Islet precursor cell (in vitro differentiated cells): ENCODE data around the gene KLB.
"Not testable (repeated sequence)": the region's sequence is repeated elsewhere in the genome, so short reads cannot be mapped to it uniquely, and the experiment has no call there.

Experiments used
- DNase-seq: peaks from one replicate; pipeline ENCODE4 v3.0.0-alpha.2; 2018

KLB gene

DNA sequence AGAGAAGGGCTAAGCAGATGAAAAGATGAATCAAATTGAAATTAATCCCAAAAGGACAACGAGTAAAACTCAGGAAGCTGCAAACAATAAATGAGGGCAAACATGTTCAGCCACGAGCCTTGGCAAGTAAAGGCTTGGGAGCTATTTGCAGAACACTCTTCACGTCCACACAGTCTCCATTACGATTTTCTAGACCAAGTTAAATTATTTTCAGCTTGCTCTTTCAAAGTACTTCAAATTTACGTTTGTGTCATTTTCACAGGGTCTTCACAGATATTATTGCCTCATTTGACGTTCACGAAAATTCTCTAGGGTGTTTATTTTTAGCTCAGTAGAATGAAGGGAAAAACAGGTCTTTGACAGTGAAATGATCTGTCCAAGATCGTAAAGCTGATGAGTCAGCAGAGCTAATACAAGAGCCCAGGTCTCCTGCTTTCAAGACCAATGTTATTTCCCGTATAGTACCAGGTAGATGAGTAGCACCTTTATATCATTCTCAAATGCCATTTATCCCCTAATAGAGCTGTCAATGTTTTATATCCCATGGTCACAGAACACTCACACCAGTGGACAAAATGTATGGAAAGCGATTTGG lies 20.9 kb downstream of the KLB start:
- DNase-seq, result no peak

DNA sequence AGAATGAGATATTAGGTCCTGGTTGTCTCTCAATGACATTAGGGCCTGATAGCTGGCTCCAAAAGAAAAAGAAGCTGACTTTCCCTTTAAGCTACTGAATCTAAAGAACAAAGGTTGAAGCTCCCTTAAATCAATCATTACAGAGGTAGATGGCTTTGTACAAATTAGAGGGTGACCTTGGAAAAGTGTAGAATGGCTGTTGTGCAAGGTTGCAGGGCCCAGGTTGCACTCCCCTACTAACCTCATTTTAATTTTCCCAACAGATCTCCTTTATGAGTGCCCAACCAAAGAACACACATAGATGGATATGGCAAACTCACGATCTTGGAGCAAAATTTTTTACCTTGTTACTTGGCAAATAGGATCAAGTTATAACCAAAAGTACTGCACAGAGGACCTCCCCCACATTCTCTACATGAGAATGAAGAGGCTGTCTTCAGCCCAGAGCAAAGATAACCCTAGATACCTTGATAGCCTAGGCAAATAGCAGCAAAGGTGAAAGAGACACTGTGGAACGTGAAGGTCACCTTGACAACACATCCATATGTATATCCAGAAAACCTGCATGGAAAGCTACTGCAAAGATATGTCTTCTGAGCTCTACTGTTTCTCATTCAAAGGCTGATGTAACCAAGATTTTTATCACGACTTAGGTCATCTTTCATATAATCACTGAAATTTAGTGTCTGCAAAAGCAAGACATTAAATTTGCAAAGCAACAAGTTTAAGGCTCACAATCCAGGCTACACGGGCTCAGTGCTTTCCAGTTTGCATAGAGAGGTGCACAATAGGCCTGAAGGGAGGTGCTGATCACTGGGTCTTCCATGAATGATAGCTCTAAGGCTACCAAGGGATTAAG lies 23.0 kb downstream of the KLB start:
- no peak for DNase-seq

DNA sequence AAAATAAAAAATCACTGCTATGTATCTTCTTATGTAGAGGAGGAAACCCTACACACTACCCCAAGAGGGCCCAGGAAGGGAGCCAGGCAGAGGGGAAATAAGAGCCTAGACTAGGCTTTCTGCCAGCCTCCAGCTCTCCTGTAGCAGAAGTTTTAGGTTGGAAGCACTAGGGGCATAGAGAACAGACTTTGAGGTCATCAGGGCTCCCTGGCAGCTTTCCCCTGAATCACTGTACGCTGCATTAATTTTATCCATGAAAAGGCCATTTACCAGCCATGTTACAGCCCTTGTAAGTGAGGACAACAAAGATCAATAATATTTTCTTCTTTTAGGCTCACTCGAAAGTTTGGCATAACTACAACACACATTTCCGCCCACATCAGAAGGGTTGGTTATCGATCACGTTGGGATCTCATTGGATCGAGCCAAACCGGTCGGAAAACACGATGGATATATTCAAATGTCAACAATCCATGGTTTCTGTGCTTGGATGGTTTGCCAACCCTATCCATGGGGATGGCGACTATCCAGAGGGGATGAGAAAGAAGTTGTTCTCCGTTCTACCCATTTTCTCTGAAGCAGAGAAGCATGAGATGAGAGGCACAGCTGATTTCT lies 27.3 kb downstream of the KLB start:
- DNase-seq, result no peak

- DNase-seq, result no peak
Measured at GRCh38 chr4:39435659-39436563, 29.2 kb downstream of the KLB start.

GRCh38 chr4:39441593-39441992 lies 34.9 kb downstream of the KLB start:
- no peak for DNase-seq

- no peak for DNase-seq
Measured at GRCh38 chr4:39442998-39443397, 36.3 kb downstream of the KLB start.

DNA sequence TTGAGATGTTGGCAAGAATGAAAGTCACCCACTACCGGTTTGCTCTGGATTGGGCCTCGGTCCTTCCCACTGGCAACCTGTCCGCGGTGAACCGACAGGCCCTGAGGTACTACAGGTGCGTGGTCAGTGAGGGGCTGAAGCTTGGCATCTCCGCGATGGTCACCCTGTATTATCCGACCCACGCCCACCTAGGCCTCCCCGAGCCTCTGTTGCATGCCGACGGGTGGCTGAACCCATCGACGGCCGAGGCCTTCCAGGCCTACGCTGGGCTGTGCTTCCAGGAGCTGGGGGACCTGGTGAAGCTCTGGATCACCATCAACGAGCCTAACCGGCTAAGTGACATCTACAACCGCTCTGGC lies 39.7 kb downstream of the KLB start:
- no peak for DNase-seq

GRCh38 chr4:39446842-39447573 lies 40.3 kb downstream of the KLB start:
- peak; percentile 92 for DNase-seq

DNA sequence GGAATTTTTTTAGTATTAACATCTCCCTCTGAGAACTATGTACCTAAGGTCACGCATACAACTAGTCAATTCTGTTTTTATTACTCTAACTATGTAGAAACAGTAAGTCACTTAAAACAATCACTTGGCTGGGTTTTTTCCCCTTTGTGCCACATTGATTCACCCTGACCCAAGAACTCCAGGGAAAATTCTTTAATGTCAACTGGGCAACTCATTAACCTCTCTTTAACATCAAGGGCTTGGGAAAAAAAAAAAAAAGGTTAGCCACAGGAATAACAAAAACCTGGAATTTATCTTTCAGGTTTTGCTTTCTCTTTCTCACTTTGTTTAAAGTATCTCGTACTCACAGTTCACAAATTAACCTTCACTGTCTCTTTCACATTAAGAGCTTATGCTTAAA lies 43.9 kb downstream of the KLB start:
- no peak for DNase-seq

DNA sequence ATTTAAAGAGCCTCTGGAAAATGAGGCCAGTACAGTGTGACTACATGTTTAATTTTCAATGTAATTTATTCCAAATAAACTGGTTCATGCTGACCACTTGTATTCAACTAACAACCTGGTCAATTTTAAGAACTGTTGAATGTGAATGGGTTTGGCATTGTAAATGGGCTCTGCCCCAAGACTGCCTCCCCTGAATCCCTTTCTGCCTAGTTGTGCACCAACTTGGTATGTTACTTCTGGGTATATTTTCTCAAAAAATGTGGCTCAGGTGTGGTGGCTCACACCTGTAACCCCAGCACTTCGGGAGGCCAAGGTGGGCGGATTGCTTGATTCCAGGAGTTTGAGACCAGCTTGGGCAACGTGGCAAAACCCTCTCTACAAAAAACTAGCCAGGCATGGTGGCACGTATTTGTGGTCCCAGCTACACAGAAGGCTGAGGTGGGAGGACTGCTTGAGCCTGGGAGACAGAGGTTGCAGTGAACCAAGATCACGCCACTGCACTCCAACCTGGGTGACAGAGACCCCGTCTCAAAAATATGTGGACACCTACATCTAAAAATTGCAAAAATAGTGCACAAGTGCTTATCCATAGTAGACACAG lies 44.8 kb downstream of the KLB start:
- no peak for DNase-seq

DNA sequence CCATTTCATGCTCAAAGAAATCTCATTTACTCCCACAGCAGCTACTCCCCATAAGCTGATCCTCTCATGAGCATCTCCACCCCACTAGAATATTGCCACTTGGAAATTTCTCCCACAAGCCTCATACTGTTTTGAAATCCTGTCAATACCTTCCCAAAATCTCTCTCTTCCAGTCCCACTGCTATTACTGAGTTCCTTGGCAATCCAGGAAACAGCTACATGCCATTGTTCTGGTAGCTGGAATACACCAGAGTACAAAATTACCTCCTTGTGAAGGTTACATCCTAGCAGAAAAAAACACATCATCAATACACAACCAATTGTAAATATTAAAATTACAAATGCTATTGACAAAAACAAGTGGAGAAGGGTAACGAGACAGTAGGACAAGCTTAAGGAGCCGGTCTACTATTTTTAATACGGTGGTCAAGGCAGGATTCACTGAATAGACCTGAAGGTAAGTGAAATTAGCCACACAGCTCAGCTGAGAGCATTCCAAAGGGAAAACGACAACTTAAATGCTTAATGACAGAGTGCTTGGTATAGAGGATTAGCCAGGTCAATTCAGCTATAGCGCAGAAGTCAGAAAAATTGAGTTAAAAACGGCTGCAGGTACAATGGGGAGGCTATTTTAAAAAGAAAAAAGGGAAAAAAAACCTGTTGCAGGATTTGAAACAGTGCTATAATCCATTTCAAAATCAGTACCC lies 45.6 kb downstream of the KLB start:
- DNase-seq, result no peak

DNA sequence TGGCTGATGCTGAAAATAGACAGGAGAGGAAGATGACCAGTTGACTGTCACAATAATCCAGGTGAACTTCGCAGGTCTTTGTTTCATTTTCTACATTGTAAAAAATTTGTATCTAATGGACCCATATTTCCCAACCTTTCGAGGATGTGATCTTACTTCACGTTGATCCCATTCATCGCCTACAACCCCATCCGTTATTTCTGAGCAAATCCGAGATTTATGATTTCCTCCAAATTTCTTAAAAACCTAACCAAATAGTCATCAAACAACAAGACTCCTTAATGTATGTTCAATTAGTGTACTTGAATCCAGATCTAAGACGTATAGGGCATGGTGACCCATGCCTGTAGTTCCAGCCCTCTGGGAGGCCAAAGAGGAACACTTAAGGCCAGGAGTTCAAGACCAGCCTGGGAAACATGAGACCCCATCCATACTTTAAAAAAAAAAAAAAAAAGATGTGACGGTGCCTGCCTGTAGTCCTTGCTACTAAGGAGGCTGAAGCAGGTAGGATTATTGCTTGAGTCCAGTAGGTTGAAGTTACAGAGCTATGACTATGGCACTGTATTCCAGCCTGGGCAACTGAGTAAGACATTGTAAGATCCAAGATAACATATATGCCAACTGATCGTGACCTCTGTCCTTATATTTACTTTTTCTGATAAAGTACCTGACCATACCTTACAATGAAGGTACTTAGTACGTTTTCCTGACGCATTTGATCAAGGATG lies 46.3 kb downstream of the KLB start:
- DNase-seq, result no peak

- no peak for DNase-seq
Measured at GRCh38 chr4:39453738-39454137, 47.0 kb downstream of the KLB start.

DNA sequence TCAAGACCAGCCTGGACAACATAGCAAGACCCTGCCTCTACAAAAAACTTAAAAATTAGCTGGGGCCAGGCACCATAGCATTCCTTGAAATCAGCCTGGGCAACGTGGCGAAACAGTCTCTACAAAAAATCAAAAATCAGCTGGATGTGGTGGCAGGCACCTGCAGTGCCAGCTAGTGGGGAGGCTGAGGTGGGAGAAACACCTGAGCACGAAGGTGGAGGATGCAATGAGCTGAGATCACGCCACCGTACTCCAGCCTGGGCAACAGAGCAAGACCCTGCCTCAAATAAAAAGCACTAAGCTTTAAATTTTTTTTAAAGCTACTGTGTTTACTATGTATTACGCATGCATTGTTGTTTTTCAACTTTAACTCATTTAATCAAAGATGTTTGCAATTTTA lies 48.8 kb downstream of the KLB start:
- DNase-seq, result no peak

- DNase-seq, result no peak
Measured at GRCh38 chr4:39456946-39457763, 50.4 kb downstream of the KLB start.

DNA sequence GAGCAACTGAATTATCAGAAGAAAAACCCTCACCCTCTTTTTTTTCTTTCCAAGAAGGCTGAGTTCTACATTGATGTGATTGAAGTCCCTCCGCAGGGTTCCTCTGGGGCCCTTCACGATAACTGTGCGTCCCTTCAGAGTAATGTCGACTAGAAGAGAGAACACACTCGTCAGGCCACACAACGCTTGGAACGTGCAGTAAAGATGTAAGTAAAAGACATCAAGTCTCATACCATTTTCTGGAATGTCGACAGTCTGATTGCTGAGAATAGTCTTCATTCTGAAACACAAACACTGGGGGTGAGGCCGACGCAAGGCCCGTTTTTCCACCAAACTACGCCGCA lies 51.4 kb downstream of the KLB start:
- DNase-seq, result not testable (repeated sequence)

- peak; percentile 99 for DNase-seq
Measured at GRCh38 chr4:39458505-39459300, 52.0 kb downstream of the KLB start, which contains the start of the genes LIAS and RPL9. Gene LIAS (plus strand): TSS chr4:39459056. CDS start chr4:39459118, 62 bp downstream. Gene RPL9 (minus strand): TSS chr4:39458922. CDS start chr4:39458439, 483 bp downstream.

GRCh38 chr4:39464886-39465501 lies 58.3 kb downstream of the KLB start:
- DNase-seq, result peak; percentile 76
